ENCODE data around the gene LY6G5B.

LY6G5B gene, protein sequence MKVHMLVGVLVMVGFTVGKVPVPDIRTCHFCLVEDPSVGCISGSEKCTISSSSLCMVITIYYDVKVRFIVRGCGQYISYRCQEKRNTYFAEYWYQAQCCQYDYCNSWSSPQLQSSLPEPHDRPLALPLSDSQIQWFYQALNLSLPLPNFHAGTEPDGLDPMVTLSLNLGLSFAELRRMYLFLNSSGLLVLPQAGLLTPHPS

DNA sequence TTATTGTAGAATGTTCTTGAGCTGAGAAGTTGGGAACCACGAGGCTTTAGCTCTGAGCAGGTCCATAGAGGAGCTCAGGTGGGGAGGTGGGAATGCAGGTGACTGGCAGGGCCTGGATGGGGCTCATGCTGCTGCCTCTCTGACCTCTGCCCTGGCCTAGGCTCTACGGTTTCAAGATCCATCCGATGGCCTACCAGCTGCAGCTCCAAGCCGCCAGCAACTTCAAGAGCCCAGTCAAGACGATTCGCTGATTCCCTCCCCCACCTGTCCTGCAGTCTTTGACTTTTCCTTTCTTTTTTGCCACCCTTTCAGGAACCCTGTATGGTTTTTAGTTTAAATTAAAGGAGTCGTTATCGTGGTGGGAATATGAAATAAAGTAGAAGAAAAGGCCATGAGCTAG lies at the start of gene LY6G5B:
TSS of gene LY6G5B (plus strand) at position 301 of the 400 bp plus-strand sequence. CDS start 975 bp downstream, outside the sequence.
- DNase-seq: no peak

DNA sequence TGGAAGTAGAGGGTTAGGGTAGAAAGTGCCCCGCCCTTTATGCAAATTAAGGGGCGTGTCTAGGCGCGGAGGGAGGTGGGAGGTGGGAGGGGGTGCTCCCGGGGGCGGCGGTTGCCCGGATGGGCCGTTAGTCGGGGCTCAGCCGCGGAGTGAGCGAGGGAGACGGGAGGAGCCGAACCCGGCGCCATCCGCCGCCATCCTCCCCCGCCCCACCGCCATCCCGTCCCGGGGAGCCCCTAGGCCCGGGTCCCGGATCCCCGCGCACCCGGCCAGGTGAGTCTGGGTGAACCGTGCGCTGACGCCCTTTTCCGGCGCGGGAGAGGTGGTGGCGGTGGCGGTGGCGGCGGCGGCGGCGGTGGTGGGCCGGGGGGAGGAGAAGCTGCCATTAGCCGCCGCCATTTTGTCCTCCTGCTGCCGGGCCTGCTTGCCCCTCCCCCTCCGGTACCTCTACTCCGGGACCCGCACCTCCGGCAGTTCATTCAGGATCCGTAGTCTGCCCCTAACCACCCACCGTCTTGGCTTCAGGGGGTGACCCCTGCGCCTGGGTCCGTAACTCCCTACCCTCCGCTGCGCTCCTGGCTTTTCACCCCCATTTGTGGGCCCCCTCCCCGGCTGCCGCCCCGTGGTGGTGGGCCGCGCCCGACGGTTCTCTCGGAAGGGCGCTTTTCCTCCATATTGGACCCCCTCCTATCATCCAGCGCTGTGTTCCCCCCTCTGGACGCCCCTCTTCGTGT lies 49.0 kb upstream of the LY6G5B start, which contains the start of gene PRRC2A:
TSS of gene PRRC2A (plus strand) at position 130 of the 734 bp plus-strand sequence. CDS start 2,075 bp downstream, outside the sequence.
- DNase-seq: peak; percentile 98

DNA sequence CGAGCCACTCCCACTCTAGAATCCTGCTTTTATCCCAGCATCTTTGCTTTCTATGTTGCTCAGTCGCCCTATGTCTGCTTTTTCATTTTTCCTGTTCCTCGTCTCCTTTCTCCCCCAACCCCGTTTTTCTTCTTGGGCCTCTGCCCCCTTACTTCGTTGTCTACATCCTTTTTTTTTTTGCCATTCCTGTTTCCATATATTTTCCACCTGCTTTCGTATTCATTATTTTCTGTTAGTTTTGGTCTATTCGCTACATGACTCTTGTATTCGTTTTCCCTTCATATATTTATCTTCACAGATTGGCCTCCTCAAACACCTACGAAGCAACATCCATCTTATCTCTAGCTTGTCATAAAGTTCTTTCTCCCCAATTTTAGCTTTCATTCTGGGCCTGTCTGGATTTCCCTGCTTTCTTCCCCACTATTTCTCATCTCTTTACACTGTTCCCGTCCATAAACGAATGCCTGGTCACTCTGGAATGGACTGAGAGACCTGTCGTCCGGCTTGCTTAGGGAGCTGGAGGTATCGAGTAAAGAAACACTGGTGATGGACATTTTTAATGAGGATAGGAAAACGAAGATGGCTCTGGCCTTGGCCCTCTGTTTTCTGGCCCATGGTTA lies 48.3 kb upstream of the LY6G5B start:
- DNase-seq: no peak

DNA sequence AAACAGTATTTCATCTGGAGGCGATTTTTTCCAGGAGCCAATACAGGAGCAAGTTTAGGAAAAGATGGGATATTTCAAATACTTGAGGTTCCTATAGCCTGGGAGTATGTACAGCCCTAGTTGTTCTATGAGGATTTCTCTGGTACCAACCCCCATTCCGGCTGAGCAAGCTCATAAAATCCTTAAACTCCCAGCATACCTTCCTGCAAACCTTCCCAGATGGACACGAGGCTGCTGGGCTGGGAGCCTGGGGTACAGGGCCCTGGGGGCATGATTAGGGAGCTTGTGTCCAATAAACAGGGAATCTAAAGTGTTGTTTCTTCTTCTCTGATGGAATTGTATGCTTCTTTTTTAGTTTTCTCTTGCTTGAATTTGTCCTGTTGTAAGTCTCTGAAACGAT lies 47.8 kb upstream of the LY6G5B start:
- DNase-seq: no peak

DNA sequence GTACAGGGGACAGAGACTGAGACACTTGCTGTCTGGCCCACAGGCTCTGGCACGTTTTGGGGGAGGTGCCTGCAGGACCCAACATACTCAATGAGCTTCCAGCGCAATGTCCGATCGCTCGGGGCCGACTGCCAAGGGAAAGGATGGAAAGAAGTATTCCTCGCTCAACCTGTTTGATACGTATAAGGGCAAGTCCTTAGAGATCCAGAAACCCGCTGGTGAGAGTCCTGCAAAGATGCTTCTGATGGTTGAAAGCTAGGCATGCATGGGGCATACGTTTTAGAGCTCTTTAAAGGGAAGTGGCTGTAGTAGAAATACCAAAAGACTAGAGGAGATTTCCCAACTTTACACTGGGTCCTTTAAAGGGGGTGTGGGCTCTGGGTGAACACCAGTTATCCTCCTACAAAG lies 47.1 kb upstream of the LY6G5B start:
- DNase-seq: no peak

DNA sequence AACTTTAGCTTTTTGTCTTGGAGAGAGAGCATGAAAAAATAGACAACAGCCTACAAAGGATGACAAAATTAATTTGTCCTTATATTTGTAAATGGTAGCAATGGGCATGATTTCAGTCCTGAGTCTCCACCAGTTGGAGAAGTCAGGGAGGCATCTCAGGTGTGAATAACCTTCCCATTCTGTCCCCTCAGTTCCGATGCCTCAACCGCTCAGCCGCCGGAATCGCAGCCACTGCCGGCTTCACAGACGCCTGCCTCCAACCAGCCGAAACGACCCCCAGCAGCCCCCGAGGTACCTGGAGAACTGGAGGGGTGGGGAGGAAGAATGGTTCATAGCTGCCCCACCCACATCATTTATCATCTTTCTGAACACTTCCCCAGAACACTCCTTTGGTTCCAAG lies 45.7 kb upstream of the LY6G5B start:
- no peak for DNase-seq

DNA sequence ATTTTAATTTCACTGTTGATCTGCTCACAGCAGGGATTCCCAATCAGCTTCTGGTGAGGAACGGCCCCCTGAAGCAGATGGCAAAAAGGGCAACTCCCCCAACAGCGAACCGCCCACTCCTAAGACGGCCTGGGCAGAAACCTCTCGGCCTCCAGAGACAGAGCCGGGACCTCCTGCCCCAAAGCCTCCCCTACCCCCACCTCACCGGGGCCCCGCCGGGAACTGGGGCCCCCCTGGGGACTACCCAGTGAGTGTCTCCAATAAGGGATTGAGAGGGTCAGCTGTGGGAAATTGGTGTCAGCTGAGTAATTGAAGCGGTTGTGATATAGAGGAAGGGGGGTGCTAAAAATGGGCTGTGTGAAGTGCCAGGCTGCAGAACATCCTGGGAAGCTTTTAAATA lies 42.8 kb upstream of the LY6G5B start:
- no peak for DNase-seq

DNA sequence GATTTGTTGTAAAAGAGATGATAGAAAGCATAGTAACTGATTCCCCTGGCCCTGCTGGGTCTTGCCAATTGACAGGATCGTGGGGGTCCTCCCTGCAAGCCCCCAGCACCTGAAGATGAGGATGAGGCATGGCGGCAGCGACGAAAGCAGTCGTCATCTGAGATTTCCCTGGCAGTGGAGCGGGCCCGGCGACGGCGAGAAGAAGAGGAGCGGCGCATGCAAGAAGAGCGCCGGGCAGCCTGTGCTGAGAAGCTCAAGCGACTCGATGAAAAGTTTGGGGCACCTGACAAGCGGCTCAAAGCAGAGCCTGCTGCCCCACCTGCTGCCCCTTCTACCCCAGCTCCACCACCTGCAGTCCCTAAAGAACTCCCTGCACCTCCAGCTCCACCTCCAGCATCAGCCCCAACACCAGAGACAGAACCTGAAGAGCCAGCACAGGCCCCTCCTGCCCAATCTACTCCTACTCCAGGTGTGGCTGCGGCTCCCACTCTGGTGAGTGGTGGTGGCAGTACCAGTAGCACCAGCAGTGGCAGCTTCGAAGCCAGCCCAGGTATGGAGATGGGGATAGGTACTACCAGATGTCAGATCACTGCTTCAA lies 42.0 kb upstream of the LY6G5B start:
- DNase-seq: no peak

DNA sequence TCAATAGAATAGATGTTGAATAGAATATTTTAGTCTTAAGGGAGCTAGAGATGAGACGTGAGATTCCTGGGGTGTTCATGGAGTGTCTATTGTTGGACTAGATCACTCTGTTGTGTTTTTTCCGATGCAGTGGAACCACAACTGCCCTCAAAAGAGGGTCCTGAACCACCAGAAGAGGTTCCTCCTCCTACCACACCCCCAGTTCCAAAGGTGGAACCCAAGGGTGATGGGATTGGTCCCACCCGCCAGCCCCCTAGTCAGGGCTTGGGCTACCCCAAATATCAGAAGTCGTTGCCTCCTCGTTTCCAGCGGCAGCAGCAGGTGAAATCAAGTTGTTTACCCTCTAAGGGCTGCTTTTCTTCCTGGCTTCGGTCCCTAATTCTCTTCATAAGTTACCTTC lies 40.8 kb upstream of the LY6G5B start:
- DNase-seq: no peak

DNA sequence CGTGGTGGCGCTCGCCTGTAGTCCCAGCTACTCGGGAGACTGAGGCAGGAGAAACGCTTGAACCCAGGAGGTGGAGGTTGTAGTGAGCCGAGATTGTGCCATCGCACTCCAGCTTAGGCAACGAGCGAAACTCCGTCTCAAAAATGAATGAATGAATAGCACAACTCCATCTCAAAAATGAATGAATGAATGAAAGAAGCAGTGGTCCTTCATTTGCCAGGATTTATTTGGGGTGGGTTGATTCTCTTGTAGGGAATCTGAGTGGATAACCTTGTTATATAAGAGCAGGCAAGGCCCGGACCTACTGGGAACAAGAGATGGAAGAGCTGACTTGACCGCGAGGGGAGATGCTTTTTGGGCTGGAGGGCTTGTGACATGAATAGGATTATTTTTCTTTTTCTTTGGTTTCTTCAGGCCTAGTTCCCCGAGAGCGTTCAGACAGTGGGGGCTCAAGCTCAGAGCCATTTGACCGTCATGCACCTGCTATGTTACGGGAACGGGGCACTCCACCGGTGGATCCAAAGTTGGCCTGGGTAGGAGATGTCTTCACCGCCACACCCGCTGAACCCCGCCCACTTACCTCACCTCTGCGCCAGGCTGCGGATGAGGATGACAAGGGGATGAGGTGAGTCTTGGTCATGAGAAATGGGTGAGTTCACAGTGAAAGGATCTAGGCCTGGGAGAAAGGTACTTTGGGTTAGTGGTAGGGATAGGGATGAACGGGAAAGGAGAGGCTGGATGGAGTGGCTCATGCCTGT lies 39.4 kb upstream of the LY6G5B start:
- no peak for DNase-seq

DNA sequence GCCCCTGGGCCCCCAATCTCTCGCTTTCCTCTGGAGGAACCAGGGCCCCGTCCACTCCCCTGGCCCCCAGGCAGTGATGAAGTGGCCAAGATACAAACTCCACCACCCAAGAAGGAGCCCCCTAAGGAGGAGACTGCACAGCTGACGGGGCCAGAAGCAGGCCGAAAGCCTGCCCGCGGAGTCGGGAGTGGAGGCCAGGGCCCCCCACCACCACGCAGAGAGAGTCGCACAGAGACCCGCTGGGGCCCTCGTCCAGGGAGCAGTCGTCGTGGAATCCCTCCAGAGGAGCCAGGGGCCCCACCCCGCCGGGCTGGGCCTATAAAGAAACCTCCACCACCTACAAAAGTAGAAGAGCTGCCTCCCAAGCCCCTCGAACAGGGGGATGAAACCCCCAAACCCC lies 38.6 kb upstream of the LY6G5B start:
- DNase-seq: no peak

DNA sequence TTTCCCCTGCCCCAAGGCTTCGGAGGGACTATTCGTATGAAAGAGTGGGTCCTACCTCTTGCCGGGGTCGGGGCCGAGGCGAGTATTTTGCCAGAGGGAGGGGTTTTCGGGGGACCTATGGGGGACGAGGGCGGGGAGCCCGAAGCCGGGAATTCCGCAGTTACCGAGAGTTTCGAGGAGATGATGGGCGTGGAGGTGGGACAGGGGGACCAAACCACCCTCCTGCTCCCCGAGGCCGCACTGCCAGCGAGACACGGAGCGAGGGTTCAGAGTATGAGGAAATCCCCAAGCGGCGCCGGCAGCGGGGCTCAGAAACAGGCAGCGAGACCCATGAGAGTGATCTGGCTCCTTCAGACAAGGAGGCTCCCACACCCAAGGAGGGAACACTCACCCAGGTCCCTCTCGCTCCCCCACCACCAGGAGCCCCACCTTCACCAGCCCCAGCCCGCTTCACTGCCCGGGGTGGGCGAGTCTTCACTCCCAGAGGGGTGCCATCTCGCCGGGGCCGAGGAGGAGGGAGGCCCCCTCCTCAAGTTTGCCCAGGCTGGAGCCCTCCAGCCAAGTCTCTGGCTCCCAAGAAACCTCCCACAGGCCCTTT lies 38.0 kb upstream of the LY6G5B start:
- no peak for DNase-seq

DNA sequence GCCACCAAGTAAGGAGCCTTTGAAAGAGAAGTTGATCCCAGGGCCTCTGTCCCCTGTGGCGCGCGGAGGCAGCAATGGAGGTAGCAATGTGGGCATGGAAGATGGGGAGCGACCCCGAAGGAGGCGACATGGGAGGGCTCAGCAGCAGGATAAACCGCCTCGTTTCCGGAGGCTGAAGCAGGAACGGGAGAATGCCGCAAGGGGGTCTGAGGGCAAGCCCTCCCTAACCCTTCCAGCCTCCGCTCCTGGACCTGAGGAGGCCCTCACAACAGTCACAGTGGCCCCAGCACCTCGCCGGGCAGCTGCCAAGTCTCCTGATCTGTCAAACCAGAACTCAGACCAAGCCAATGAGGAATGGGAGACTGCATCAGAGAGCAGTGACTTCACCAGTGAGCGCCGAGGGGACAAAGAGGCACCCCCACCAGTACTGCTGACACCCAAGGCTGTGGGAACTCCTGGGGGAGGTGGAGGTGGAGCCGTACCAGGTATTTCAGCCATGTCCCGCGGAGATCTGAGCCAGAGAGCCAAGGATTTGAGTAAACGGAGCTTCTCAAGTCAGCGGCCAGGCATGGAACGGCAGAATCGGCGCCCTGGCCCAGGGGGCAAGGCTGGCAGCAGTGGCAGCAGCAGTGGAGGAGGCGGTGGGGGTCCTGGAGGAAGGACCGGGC lies 37.4 kb upstream of the LY6G5B start:
- DNase-seq: no peak

DNA sequence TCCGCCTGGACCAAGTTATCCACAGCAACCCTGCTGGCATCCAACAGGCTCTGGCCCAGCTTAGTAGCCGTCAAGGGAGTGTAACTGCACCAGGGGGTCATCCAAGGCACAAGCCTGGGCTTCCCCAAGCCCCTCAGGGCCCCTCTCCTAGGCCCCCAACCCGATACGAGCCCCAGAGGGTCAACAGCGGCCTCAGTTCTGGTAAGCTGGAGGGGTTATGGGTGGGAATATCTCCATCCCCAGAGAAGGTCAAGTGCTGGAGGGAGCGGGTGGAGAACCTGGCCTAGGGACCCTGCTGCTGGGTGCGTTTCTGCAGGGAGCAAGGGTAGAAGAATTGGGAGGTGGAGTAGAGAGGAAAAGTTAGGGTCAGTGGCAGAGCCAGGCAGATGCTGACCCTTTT lies 36.3 kb upstream of the LY6G5B start:
- no peak for DNase-seq

DNA sequence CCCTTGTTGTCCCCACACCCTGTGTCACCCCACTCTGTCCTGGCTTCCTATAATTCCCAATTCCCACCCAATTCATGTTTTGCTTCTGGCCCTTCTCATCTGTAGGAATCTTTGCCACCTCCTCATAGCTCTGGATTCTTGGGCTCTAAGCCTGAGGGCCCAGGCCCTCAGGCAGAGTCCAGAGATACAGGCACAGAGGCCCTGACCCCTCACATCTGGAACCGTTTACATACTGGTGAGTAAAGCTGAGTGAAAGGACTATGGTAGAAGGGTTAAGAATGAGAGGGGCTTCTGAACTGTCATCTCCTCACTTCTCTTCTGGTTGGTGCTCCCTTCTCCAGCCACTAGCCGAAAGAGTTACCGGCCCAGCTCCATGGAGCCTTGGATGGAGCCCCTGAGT lies 35.6 kb upstream of the LY6G5B start:
- no peak for DNase-seq

DNA sequence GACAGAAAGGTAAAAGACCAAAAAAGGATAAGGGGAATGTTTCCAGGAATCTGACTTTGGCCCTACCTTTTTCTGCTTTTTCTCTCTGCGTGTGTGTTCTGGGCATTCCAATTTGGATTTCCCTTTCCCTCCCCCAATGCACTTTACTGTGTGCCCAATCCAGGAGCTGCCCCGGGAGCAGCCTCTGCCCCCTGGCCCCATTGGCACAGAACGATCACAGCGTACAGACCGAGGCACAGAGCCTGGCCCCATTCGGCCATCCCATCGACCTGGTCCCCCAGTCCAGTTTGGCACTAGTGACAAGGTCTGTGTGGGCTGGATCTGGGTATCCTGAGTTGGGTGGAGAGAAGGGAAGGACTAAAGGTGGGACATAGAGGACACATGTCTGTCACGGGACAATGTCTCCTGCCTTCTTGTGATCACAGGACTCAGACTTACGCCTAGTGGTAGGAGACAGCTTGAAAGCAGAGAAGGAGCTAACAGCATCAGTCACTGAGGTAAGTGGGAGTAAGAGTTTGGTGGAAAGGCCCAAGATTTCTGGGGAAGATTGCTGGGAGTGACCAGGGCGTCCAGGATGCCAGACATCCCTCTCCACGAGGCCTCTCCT lies 34.7 kb upstream of the LY6G5B start:
- no peak for DNase-seq

DNA sequence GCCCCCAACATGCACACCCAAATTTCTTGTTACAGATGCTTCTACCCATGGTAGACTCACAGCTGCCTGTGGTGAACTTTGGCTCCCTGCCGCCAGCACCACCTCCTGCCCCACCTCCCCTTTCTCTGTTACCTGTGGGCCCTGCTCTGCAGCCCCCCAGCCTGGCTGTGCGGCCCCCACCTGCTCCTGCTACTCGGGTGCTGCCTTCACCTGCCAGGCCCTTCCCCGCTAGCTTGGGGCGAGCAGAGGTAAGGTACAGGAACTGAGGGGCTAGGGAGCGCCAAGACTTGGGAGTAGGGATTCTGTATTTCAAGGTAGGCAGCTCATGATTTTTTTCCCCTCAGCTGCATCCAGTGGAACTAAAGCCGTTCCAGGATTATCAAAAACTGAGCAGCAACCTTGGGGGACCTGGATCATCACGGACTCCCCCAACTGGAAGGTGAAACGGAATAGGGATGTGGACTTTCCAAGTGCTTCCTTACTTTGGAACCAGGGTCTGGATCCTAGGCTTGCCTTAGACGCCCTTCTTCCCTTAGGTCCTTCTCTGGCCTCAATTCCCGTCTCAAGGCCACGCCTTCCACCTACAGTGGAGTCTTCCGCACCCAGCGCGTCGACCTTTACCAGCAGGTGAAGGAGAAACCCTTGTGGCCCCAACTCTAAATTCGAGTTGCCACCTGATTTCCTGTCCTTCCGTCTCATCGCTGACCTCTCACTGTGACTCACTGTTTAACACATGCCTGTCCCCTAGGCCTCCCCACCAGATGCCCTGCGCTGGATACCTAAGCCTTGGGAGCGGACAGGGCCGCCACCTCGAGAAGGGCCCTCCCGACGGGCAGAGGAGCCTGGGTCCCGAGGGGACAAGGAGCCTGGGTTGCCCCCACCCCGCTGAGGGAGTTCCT lies 32.8 kb upstream of the LY6G5B start:
- DNase-seq: no peak

DNA sequence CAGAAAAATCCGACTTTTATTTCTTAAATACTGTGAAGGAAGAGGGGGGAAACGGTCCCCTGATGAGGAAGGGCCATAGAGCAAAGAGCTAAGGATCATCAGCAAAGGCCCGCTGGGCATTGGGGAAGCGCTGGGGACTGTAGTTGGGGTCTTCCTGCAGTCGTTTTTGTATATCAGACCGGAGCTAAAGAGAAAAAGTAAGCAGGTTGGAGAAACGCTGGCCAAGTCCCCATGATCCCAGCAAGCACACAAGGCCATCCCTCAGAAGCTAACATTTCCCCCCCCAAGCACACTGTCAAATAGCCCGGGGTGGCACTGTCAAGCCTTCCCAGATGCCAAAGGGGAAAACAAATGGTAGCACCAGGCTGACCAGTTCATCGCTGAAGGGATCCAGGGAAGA lies 30.7 kb upstream of the LY6G5B start:
- no peak for DNase-seq

DNA sequence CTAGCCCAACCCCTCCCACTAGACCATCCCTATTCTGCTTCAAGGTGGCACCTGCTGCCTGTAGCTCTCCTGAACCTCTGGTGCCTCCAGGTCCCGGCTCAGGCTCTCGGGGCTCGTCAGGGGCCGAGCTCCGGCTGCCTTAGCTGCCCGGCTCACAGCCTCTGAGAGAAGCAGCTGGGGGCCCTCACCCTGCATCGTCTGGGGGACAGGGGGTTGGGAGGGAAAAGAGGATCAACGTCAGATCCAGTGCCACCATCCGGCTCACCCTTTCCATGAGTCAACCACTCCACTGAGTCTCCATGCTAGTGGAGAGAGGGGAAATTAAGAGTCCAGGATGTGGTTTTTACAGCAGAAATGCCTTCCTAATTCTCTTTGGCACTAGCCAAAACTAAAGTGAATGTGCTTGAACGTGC lies 30.3 kb upstream of the LY6G5B start:
- DNase-seq: no peak

DNA sequence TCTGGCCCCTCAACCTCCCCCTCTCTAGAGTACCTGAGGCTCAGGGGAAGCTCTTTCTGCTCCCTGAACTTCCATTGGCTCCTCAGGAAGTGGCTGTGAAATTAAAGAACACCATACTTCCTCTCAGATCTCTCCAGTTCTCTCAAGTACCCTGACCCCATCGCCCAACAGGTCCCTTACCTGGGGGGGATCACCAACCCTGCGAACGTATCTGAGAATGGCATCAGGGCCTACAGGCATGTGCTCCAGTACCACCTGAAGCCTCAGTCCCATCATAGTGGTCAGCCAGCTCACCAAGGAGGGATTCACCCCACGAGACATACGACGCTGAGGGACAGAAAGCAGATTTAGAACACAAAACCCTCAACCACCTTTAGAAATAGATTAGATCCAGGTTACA lies 29.2 kb upstream of the LY6G5B start:
- no peak for DNase-seq

DNA sequence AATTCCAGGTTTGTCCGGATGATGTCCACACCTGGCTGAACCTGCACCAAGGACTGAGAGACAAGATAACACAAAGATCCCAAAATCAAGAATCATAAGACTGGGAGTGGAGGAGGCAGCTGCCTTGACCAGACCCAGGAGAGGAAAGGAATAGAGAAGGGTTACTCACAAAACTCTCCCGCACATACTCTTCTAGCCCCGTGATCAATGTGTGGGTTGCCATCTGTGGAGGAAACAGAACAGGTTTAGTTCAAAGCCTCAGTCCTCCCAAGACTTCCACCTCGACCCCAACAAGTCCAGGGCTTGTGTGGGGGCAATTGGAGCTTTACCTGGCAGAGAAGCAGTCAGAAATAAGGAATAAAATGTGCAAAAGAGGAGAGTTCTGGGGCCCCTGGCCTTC lies 28.4 kb upstream of the LY6G5B start:
- no peak for DNase-seq

Data from NCI-H510A (cell line).